Mesenchymal stem cell (in vitro differentiated cells and primary cell): ENCODE data around the gene CDH16.

Source experiments
- DNase-seq: peaks from one replicate; pipeline ENCODE4 v3.0.0-alpha.2; 2013
- H2AFZ ChIP-seq: one replicate; pipeline ENCODE4 v1.6.1; 2013; ENCODE audit warnings: low read depth, mild to moderate bottlenecking, control low read depth, inconsistent platforms, low read length, moderate library complexity
- H2AK5ac ChIP-seq: 2 replicates; pipeline ENCODE4 v1.6.1; 2013; ENCODE audit warnings: low read length, moderate library complexity, mild to moderate bottlenecking, inconsistent platforms; ENCODE audit not compliant: severe bottlenecking
- H2BK120ac ChIP-seq: one replicate; pipeline ENCODE4 v1.6.1; 2013; ENCODE audit warnings: low read depth, mild to moderate bottlenecking, inconsistent platforms, low read length, moderate library complexity
- H2BK12ac ChIP-seq, 2 experiments: one replicate each; pipeline ENCODE4 v1.6.1; 2013; ENCODE audit warnings: inconsistent platforms in 2 of 2, low read length in 2 of 2, mild to moderate bottlenecking in 2 of 2, moderate library complexity in 2 of 2, control low read depth in 1 of 2
- H2BK15ac ChIP-seq: one replicate; pipeline ENCODE4 v1.6.1; 2013; ENCODE audit warnings: mild to moderate bottlenecking, low read depth, inconsistent platforms; ENCODE audit not compliant: poor library complexity, severe bottlenecking
- H2BK5ac ChIP-seq: 2 replicates; pipeline ENCODE4 v1.6.1; 2013; ENCODE audit warnings: low read depth, mild to moderate bottlenecking, low read length, control low read depth, inconsistent platforms; ENCODE audit not compliant: poor library complexity, severe bottlenecking
- H3K14ac ChIP-seq, 2 experiments: one replicate each; pipeline ENCODE4 v1.6.1; 2013; ENCODE audit warnings: inconsistent platforms in 2 of 2, low read length in 2 of 2, control low read depth in 1 of 2, mild to moderate bottlenecking in 1 of 2, moderate library complexity in 1 of 2
- H3K18ac ChIP-seq, 2 experiments: one replicate each; pipeline ENCODE4 v1.6.1; 2013; ENCODE audit warnings: inconsistent platforms in 2 of 2, low read length in 2 of 2, control low read depth in 1 of 2, low read depth in 1 of 2, mild to moderate bottlenecking in 1 of 2
- H3K23ac ChIP-seq, 2 experiments: one replicate each; pipeline ENCODE4 v1.6.1; 2013; ENCODE audit warnings: inconsistent platforms in 2 of 2, low read length in 2 of 2, mild to moderate bottlenecking in 2 of 2, moderate library complexity in 2 of 2, control low read depth in 1 of 2
- H3K27ac ChIP-seq: 2 replicates; pipeline ENCODE4 v1.5.1; 2013; ENCODE audit warnings: mild to moderate bottlenecking, moderate library complexity, low read length, control low read depth, inconsistent platforms; ENCODE audit not compliant: poor library complexity, severe bottlenecking
- H3K27me3 ChIP-seq, 2 experiments: 2 replicates each; pipeline versions ENCODE4 v1.6.1 to v1.7.0; 2013; ENCODE audit warnings: low read length in 2 of 2, mild to moderate bottlenecking in 2 of 2, moderate library complexity in 2 of 2, control low read depth in 1 of 2, inconsistent platforms in 1 of 2; ENCODE audit not compliant: control insufficient read depth in 1 of 2, insufficient read depth in 1 of 2
- H3K36me3 ChIP-seq, 2 experiments: 2 replicates each; pipeline versions ENCODE4 v1.6.1 to v1.7.0; 2013; ENCODE audit warnings: low read length in 2 of 2, control low read depth in 1 of 2, inconsistent platforms in 1 of 2, low read depth in 1 of 2, mild to moderate bottlenecking in 1 of 2; ENCODE audit not compliant: insufficient read depth in 2 of 2, control insufficient read depth in 1 of 2
- H3K4ac ChIP-seq, 2 experiments: one replicate each; pipeline ENCODE4 v1.6.1; 2013; ENCODE audit warnings: inconsistent platforms in 2 of 2, low read length in 2 of 2, mild to moderate bottlenecking in 2 of 2, moderate library complexity in 2 of 2, control low read depth in 1 of 2, low read depth in 1 of 2
- H3K4me1 ChIP-seq: 2 replicates; pipeline ENCODE4 v1.6.1; 2013; ENCODE audit warnings: low read depth, low read length, control low read depth; ENCODE audit not compliant: control insufficient read depth, insufficient read depth
- H3K4me2 ChIP-seq: 2 replicates; pipeline ENCODE4 v1.6.1; 2013; ENCODE audit warnings: low read length, mild to moderate bottlenecking, inconsistent platforms; ENCODE audit not compliant: poor library complexity, severe bottlenecking
- H3K4me3 ChIP-seq, 2 experiments: 2 replicates each; pipeline versions ENCODE4 v1.5.1 to v1.7.0; 2013; ENCODE audit warnings: low read length in 2 of 2, mild to moderate bottlenecking in 2 of 2, control low read depth in 1 of 2, low read depth in 1 of 2; ENCODE audit not compliant: insufficient read depth in 1 of 2
- H3K79me1 ChIP-seq: replicated peaks from 2 replicates; pipeline ENCODE4 v1.6.1; 2013; ENCODE audit warnings: mild to moderate bottlenecking, control low read depth, low read length, inconsistent platforms; ENCODE audit not compliant: poor library complexity, severe bottlenecking
- H3K9ac ChIP-seq: 2 replicates; pipeline ENCODE4 v1.7.0; 2013; ENCODE audit warnings: mild to moderate bottlenecking, low read length, moderate library complexity
- H3K9me3 ChIP-seq: 2 replicates; pipeline ENCODE4 v1.7.0; 2013; ENCODE audit warnings: mild to moderate bottlenecking, low read length; ENCODE audit not compliant: control insufficient read depth
- H4K8ac ChIP-seq: one replicate; pipeline ENCODE4 v1.6.1; 2013; ENCODE audit warnings: inconsistent platforms, mild to moderate bottlenecking, low read length, moderate library complexity
- H4K91ac ChIP-seq: one replicate; pipeline ENCODE4 v1.6.1; 2013; ENCODE audit warnings: mild to moderate bottlenecking, low read length, inconsistent platforms
- WGBS: methylation state at CpG from one replicate; pipeline ENCODE4 v1.1.7; 2013; ENCODE audit warnings: mixed read lengths; 5-methylcytosine and 5-hydroxymethylcytosine counted together

Gene CDH16

DNA sequence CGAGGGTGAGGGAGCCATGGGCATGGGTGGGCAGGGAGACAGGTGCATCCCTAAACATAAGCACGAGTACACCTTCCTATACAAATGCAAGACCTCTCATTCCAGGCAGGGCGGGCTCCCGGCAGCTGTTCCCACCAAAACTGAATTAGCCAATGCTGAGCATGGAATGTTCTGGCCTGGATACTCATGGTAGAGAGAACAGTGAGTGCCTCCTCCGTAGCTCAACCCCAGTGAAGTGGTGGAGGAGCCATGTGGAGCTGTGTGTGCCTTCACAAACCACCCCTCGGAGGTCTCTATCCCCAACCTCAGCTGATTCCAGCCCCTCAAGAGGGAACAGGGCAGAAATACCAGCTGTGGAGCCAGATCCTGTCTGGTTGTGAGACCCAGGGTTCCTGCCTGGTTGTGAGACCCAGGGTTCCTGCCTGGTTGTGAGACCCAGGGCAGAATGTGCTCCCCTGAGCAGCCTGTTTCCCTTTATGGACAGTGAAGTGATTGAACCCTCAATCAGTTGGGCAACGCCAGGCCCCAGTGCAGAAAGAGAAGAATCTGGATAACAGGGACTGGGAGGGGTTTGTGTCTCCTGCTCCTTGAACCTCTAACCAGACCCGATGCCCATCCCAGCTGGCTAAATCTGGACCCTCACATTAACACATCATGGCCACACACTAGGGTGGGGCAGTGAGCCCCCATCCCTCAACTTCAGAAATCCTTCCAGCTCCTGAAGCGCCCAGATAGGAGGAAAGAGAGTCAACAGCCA is 2.4 kb upstream of the CDH16 start:
- 84% methylated on average over 7 of the region's 9 CpGs for WGBS
- H2AFZ ChIP-seq = no peak overlapping the region
- no peak overlapping the region for H2BK5ac ChIP-seq
- no peaks in the 10 kb centered on the region for H3K79me1 ChIP-seq
- no peaks in the 10 kb centered on the region for H3K9me3 ChIP-seq
- H3K4me3 ChIP-seq = no peak overlapping the region
- no peak overlapping the region for H4K8ac ChIP-seq
- peaks cover 47% of the 10 kb centered on the region for H3K4me1 ChIP-seq
- H3K23ac ChIP-seq = no peak overlapping the region
- H3K27me3 ChIP-seq = peaks cover 10 to 68% of the 10 kb centered on the region in 2 experiments
- no peak overlapping the region for H3K14ac ChIP-seq
- no peak overlapping the region for H3K18ac ChIP-seq
- no peak overlapping the region for H2BK15ac ChIP-seq
- H2AK5ac ChIP-seq = peak overlapping the region; percentile 10
- H4K91ac ChIP-seq = no peak overlapping the region
- H3K4me2 ChIP-seq = no peak overlapping the region
- DNase-seq = no peak
- peak overlapping the region; percentile 21 for H2BK120ac ChIP-seq
- H3K9ac ChIP-seq = no peak overlapping the region
- peaks cover 0 to 18% of the 10 kb centered on the region in 2 experiments for H3K36me3 ChIP-seq
- H2BK12ac ChIP-seq = peak overlapping the region in 1 of 2 experiments; percentile 5
- H3K27ac ChIP-seq = no peak overlapping the region
- H3K4ac ChIP-seq = peak overlapping the region in 1 of 2 experiments; percentile 30

DNA sequence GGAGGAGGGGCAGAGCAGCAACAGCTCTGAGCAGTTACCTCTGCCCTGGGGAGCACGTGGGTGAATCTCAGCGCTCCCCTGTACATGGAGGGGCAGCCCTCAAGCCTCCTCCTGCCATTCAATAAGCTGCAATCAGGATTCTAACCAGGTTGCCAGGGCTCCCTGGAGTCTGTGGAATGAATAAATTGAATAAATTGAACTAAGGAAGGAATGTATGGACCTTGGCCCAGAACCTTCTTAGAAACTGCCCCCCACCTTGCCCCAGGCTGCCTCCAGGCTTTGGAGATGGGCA is 1.6 kb upstream of the CDH16 start:
- Histone ChIP-seq H3K14ac (no peak overlapping the region), H2BK12ac (no peak overlapping the region)
- WGBS = 37% methylated on average over 2 of the region's 2 CpGs

DNA sequence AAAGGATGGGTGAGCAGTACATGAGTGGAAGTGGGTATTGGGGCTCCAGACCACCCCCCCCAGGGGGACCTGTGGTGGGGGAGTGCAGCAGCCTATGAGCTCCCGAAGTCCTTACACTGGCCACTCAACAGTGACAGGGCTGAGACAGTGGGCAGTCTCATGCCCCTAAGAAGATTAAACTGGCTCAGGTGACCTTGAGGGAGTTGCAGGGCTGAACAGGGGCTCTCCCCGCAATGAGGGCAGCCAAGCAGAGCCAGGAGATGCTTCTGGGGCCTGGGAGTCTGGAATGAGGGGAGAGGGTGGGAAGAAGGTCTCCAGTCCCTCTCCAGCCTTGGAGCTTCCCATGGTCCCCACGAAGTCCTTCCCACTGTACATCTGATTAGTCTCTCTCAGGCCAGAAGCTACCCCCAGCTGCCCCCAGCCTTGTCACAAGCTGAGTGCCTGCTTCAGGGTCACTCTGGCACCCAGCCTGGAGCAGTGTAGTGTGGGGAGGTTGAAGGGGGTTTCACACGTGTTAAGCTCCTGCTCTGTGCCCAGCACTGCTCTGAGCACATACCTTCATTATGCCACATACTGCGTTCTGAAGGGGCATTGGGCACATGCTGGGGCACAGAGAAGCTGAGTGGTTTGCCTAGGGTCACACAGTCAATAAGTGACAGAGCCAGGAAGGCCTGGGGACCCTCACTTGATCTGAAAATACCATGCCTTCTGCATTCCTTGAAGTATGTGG is 1.0 kb upstream of the CDH16 start:
- H3K23ac ChIP-seq = no peak overlapping the region
- no peak overlapping the region for H4K91ac ChIP-seq
- H4K8ac ChIP-seq = no peak overlapping the region
- peaks cover 0 to 18% of the 10 kb centered on the region in 2 experiments for H3K36me3 ChIP-seq
- H3K4me3 ChIP-seq = no peak overlapping the region
- DNase-seq = no peak
- peak overlapping the region; percentile 8 for H2BK15ac ChIP-seq
- H3K9me3 ChIP-seq = no peaks in the 10 kb centered on the region
- H2BK5ac ChIP-seq = no peak overlapping the region
- 70% methylated on average over 5 of the region's 5 CpGs for WGBS
- no peak overlapping the region for H2AFZ ChIP-seq
- peak overlapping the region; percentile 34 for H3K27ac ChIP-seq
- peaks cover 18 to 74% of the 10 kb centered on the region in 2 experiments for H3K27me3 ChIP-seq
- no peak overlapping the region for H2BK120ac ChIP-seq
- peak overlapping the region in 1 of 2 experiments; percentile 73 for H2BK12ac ChIP-seq
- no peaks in the 10 kb centered on the region for H3K79me1 ChIP-seq
- peaks cover 34% of the 10 kb centered on the region for H3K4me1 ChIP-seq
- H3K9ac ChIP-seq = no peak overlapping the region
- H3K4ac ChIP-seq = no peak overlapping the region
- peak overlapping the region in 1 of 2 experiments; percentile 56 for H3K14ac ChIP-seq
- H3K4me2 ChIP-seq = no peak overlapping the region
- peak overlapping the region in 1 of 2 experiments; percentile 8 for H3K18ac ChIP-seq
- peak overlapping the region; percentile 73 for H2AK5ac ChIP-seq

More for the DNA sequence above, 1.6 kb upstream of the CDH16 start:
- Histone ChIP-seq H3K23ac (no peak overlapping the region), H3K79me1 (no peaks in the 10 kb centered on the region), H3K27ac (no peak overlapping the region), H3K36me3 (peaks cover 0 to 18% of the 10 kb centered on the region in 2 experiments), H3K4ac (no peak overlapping the region), H3K4me3 (no peak overlapping the region), H4K91ac (no peak overlapping the region), H3K9ac (no peak overlapping the region), H3K4me1 (peaks cover 40% of the 10 kb centered on the region), H2BK5ac (no peak overlapping the region), H2AFZ (no peak overlapping the region), H3K4me2 (no peak overlapping the region), H3K27me3 (peaks cover 13 to 69% of the 10 kb centered on the region in 2 experiments), H2BK15ac (no peak overlapping the region), H2BK120ac (no peak overlapping the region), H3K18ac (no peak overlapping the region), H4K8ac (no peak overlapping the region), H3K9me3 (no peaks in the 10 kb centered on the region), H2AK5ac (peak overlapping the region; percentile 73)
- DNase-seq = no peak

DNA sequence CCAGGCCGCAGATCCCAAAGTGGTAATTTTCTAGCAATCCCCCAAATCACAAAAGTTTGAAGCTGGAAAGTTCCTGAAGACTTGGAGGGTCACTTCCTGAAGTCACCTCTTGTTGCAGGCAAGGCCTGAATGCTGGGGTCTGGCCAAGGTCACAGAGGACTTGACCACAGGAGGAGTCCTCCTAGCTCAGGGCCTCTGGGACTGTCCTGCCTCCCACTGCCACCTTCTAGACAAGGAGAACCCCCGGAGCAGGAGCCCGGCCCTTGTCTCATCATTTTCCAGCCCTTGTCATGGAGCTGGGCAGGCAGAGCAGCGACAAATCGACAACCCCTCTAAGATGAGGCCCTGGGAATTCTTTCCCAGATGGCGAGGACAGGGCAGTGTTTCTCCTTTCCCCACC is 330 bp downstream of the CDH16 start:
- no peak overlapping the region for H3K9ac ChIP-seq
- H3K79me1 ChIP-seq = no peaks in the 10 kb centered on the region
- H3K4ac ChIP-seq = no peak overlapping the region
- no peak overlapping the region for H2AFZ ChIP-seq
- peak overlapping the region; percentile 23 for H3K27ac ChIP-seq
- peak overlapping the region; percentile 5 for H2AK5ac ChIP-seq
- no peak overlapping the region for H3K14ac ChIP-seq
- no peak overlapping the region for H3K4me2 ChIP-seq
- H4K8ac ChIP-seq = no peak overlapping the region
- no peak overlapping the region for H4K91ac ChIP-seq
- H3K4me3 ChIP-seq = no peak overlapping the region
- no peaks in the 10 kb centered on the region for H3K9me3 ChIP-seq
- peaks cover 20 to 76% of the 10 kb centered on the region in 2 experiments for H3K27me3 ChIP-seq
- H3K23ac ChIP-seq = no peak overlapping the region
- no peak overlapping the region for H2BK120ac ChIP-seq
- H2BK15ac ChIP-seq = no peak overlapping the region
- peaks cover 0 to 14% of the 10 kb centered on the region in 2 experiments for H3K36me3 ChIP-seq
- 87% methylated on average over 6 of the region's 6 CpGs for WGBS
- H2BK12ac ChIP-seq = no peak overlapping the region
- no peak for DNase-seq
- H2BK5ac ChIP-seq = peak overlapping the region; percentile 26
- H3K18ac ChIP-seq = no peak overlapping the region
- peaks cover 27% of the 10 kb centered on the region for H3K4me1 ChIP-seq
